Measurements from ENCODE around the gene PIK3R1.
"Not testable (repeated sequence)": the region's sequence is repeated elsewhere in the genome, so short reads cannot be mapped to it uniquely, and the experiment has no call there.

PIK3R1 gene

GRCh38 chr5:68235229-68235628, 19.7 kb downstream of the PIK3R1 start:
- not testable (repeated sequence) for H3K9ac ChIP-seq (ENCODE audit: low read depth in 1 of 2, low read length in 2 of 2); H3K9me3 ChIP-seq (ENCODE audit: control insufficient read depth in 1 of 2, low read length in 2 of 2); H3K27me3 ChIP-seq (ENCODE audit: control insufficient read depth in 1 of 2, insufficient read depth in 2 of 2, low read length in 2 of 2); H3K36me3 ChIP-seq (ENCODE audit: control insufficient read depth in 1 of 2, insufficient read depth in 2 of 2, low read length in 2 of 2); H3K4me3 ChIP-seq (ENCODE audit: low read depth in 1 of 2, low read length in 2 of 2); H3K27ac ChIP-seq (ENCODE audit: low read depth, low read length)
- H3K4me1 ChIP-seq (ENCODE audit: control insufficient read depth in 1 of 2, insufficient read depth in 2 of 2, low read length in 2 of 2): peaks cover 33 to 50% of the 10 kb centered on the region in 2 donors

- Histone ChIP-seq H3K27ac (ENCODE audit: low read depth, low read length) (no peak overlapping the region), H3K4me1 (ENCODE audit: control insufficient read depth in 1 of 2, insufficient read depth in 2 of 2, low read length in 2 of 2) (peaks cover 11 to 54% of the 10 kb centered on the region in 2 donors), H3K27me3 (ENCODE audit: control insufficient read depth in 1 of 2, insufficient read depth in 2 of 2, low read length in 2 of 2) (no peaks in the 10 kb centered on the region), H3K9me3 (ENCODE audit: control insufficient read depth in 1 of 2, low read length in 2 of 2) (no peaks in the 10 kb centered on the region), H3K4me3 (ENCODE audit: low read depth in 1 of 2, low read length in 2 of 2) (no peak overlapping the region), H3K36me3 (ENCODE audit: control insufficient read depth in 1 of 2, insufficient read depth in 2 of 2, low read length in 2 of 2) (peaks cover 4% of the 10 kb centered on the region in 2 donors), H3K9ac (ENCODE audit: low read depth in 1 of 2, low read length in 2 of 2) (no peak overlapping the region)
These were observed 22.2 kb downstream of the PIK3R1 start for GRCh38 chr5:68237715-68238114.

- Histone ChIP-seq H3K9me3 (ENCODE audit: control insufficient read depth in 1 of 2, low read length in 2 of 2) (no peaks in the 10 kb centered on the region), H3K27me3 (ENCODE audit: control insufficient read depth in 1 of 2, insufficient read depth in 2 of 2, low read length in 2 of 2) (no peaks in the 10 kb centered on the region), H3K4me1 (ENCODE audit: control insufficient read depth in 1 of 2, insufficient read depth in 2 of 2, low read length in 2 of 2) (peaks cover 11 to 56% of the 10 kb centered on the region in 2 donors), H3K9ac (ENCODE audit: low read depth in 1 of 2, low read length in 2 of 2) (no peak overlapping the region), H3K4me3 (ENCODE audit: low read depth in 1 of 2, low read length in 2 of 2) (no peak overlapping the region), H3K36me3 (ENCODE audit: control insufficient read depth in 1 of 2, insufficient read depth in 2 of 2, low read length in 2 of 2) (peaks cover 0 to 4% of the 10 kb centered on the region in 2 donors), H3K27ac (ENCODE audit: low read depth, low read length) (no peak overlapping the region)
These were observed 23.9 kb downstream of the PIK3R1 start for GRCh38 chr5:68239487-68239886.

DNA sequence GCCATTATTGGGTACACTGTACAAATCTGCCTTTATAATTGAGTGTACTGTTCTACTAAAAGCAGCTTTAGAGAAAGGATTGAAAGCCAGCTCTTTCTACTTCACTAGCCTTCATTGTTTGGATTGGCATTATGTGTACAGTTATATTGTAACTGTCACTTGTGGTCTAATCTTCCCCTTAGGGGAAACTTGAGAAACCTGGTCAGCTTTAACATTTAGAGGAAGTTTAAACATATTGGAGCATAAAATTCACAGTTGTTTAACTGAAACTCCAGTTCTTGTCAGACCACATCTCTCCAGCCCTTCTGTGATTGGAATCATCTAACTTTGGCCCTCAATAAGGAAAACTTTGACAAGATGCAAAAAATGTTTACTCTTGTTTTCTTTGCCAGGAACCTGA, 24.6 kb downstream of the PIK3R1 start:
- peaks cover 11 to 57% of the 10 kb centered on the region in 2 donors for H3K4me1 ChIP-seq (ENCODE audit: control insufficient read depth in 1 of 2, insufficient read depth in 2 of 2, low read length in 2 of 2)
- peaks cover 0 to 4% of the 10 kb centered on the region in 2 donors for H3K36me3 ChIP-seq (ENCODE audit: control insufficient read depth in 1 of 2, insufficient read depth in 2 of 2, low read length in 2 of 2)
- H3K27ac ChIP-seq (ENCODE audit: low read depth, low read length): no peak overlapping the region
- H3K27me3 ChIP-seq (ENCODE audit: control insufficient read depth in 1 of 2, insufficient read depth in 2 of 2, low read length in 2 of 2): no peaks in the 10 kb centered on the region
- no peak overlapping the region for H3K9ac ChIP-seq (ENCODE audit: low read depth in 1 of 2, low read length in 2 of 2)
- H3K9me3 ChIP-seq (ENCODE audit: control insufficient read depth in 1 of 2, low read length in 2 of 2): no peaks in the 10 kb centered on the region
- H3K4me3 ChIP-seq (ENCODE audit: low read depth in 1 of 2, low read length in 2 of 2): no peak overlapping the region

DNA sequence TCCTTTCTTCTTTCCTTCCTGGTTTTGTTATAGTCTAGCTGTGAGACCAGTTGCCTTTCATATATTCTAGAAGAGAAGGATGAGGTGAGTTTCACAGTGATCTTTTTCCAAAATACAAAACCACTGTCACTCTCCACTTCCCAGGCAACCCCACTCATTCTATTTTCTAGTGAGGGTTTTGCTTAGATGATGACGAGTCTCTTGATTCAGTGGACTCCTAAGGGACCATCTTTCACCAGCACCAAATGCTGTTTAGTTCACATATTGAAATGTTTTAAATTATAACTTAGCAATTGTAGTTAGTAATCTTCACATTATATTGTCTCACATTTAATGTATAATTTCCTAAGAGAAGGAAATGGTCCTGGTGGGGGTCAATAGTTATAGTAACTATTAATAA, 25.2 kb downstream of the PIK3R1 start:
- no peaks in the 10 kb centered on the region for H3K9me3 ChIP-seq (ENCODE audit: control insufficient read depth in 1 of 2, low read length in 2 of 2)
- H3K27me3 ChIP-seq (ENCODE audit: control insufficient read depth in 1 of 2, insufficient read depth in 2 of 2, low read length in 2 of 2): no peaks in the 10 kb centered on the region
- H3K36me3 ChIP-seq (ENCODE audit: control insufficient read depth in 1 of 2, insufficient read depth in 2 of 2, low read length in 2 of 2): peaks cover 0 to 4% of the 10 kb centered on the region in 2 donors
- H3K27ac ChIP-seq (ENCODE audit: low read depth, low read length): no peak overlapping the region
- no peak overlapping the region for H3K4me3 ChIP-seq (ENCODE audit: low read depth in 1 of 2, low read length in 2 of 2)
- H3K4me1 ChIP-seq (ENCODE audit: control insufficient read depth in 1 of 2, insufficient read depth in 2 of 2, low read length in 2 of 2): peaks cover 11 to 60% of the 10 kb centered on the region in 2 donors
- H3K9ac ChIP-seq (ENCODE audit: low read depth in 1 of 2, low read length in 2 of 2): no peak overlapping the region

GRCh38 chr5:68242743-68243142, 27.2 kb downstream of the PIK3R1 start:
- Histone ChIP-seq H3K9ac (ENCODE audit: low read depth in 1 of 2, low read length in 2 of 2) (no peak overlapping the region), H3K27me3 (ENCODE audit: control insufficient read depth in 1 of 2, insufficient read depth in 2 of 2, low read length in 2 of 2) (no peaks in the 10 kb centered on the region), H3K9me3 (ENCODE audit: control insufficient read depth in 1 of 2, low read length in 2 of 2) (no peaks in the 10 kb centered on the region), H3K4me1 (ENCODE audit: control insufficient read depth in 1 of 2, insufficient read depth in 2 of 2, low read length in 2 of 2) (peaks cover 9 to 55% of the 10 kb centered on the region in 2 donors), H3K36me3 (ENCODE audit: control insufficient read depth in 1 of 2, insufficient read depth in 2 of 2, low read length in 2 of 2) (peaks cover 0 to 4% of the 10 kb centered on the region in 2 donors), H3K27ac (ENCODE audit: low read depth, low read length) (no peak overlapping the region), H3K4me3 (ENCODE audit: low read depth in 1 of 2, low read length in 2 of 2) (no peak overlapping the region)

- no peak overlapping the region for H3K9ac ChIP-seq (ENCODE audit: low read depth in 1 of 2, low read length in 2 of 2)
- H3K27me3 ChIP-seq (ENCODE audit: control insufficient read depth in 1 of 2, insufficient read depth in 2 of 2, low read length in 2 of 2): no peaks in the 10 kb centered on the region
- no peak overlapping the region for H3K27ac ChIP-seq (ENCODE audit: low read depth, low read length)
- no peak overlapping the region for H3K4me3 ChIP-seq (ENCODE audit: low read depth in 1 of 2, low read length in 2 of 2)
- peaks cover 0 to 4% of the 10 kb centered on the region in 2 donors for H3K36me3 ChIP-seq (ENCODE audit: control insufficient read depth in 1 of 2, insufficient read depth in 2 of 2, low read length in 2 of 2)
- peaks cover 6 to 50% of the 10 kb centered on the region in 2 donors for H3K4me1 ChIP-seq (ENCODE audit: control insufficient read depth in 1 of 2, insufficient read depth in 2 of 2, low read length in 2 of 2)
- no peaks in the 10 kb centered on the region for H3K9me3 ChIP-seq (ENCODE audit: control insufficient read depth in 1 of 2, low read length in 2 of 2)
These were observed 27.7 kb downstream of the PIK3R1 start for GRCh38 chr5:68243251-68243650.

- H3K4me1 ChIP-seq (ENCODE audit: control insufficient read depth in 1 of 2, insufficient read depth in 2 of 2, low read length in 2 of 2): peaks cover 6 to 47% of the 10 kb centered on the region in 2 donors
- H3K27ac ChIP-seq (ENCODE audit: low read depth, low read length): no peak overlapping the region
- H3K9me3 ChIP-seq (ENCODE audit: control insufficient read depth in 1 of 2, low read length in 2 of 2): no peaks in the 10 kb centered on the region
- no peak overlapping the region for H3K4me3 ChIP-seq (ENCODE audit: low read depth in 1 of 2, low read length in 2 of 2)
- no peak overlapping the region for H3K9ac ChIP-seq (ENCODE audit: low read depth in 1 of 2, low read length in 2 of 2)
- H3K36me3 ChIP-seq (ENCODE audit: control insufficient read depth in 1 of 2, insufficient read depth in 2 of 2, low read length in 2 of 2): peaks cover 0 to 4% of the 10 kb centered on the region in 2 donors
- no peaks in the 10 kb centered on the region for H3K27me3 ChIP-seq (ENCODE audit: control insufficient read depth in 1 of 2, insufficient read depth in 2 of 2, low read length in 2 of 2)
These were observed 28.1 kb downstream of the PIK3R1 start for GRCh38 chr5:68243681-68244080.

DNA sequence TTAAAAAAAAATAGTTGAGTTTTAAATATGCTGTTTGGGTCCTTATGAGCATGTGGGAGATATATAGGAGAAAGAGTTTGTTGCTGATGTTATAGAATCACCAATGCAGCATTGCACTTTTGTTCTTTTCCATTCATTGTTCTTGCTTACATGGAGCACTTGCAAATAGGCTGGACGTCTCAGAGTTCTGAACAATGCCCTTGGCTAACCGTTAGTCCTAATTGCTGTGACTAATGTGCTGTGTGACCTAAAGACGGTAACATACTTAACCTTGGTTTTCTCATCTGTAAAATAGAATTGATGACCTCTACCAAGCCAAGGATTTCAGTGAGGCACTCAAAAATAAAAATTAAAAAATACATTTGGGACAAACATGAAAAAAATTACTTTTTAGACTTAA, 29.8 kb downstream of the PIK3R1 start:
- H3K4me1 ChIP-seq (ENCODE audit: control insufficient read depth in 1 of 2, insufficient read depth in 2 of 2, low read length in 2 of 2): peaks cover 8 to 51% of the 10 kb centered on the region in 2 donors
- no peak overlapping the region for H3K9ac ChIP-seq (ENCODE audit: low read depth in 1 of 2, low read length in 2 of 2)
- no peaks in the 10 kb centered on the region for H3K9me3 ChIP-seq (ENCODE audit: control insufficient read depth in 1 of 2, low read length in 2 of 2)
- H3K27me3 ChIP-seq (ENCODE audit: control insufficient read depth in 1 of 2, insufficient read depth in 2 of 2, low read length in 2 of 2): no peaks in the 10 kb centered on the region
- H3K27ac ChIP-seq (ENCODE audit: low read depth, low read length): no peak overlapping the region
- H3K4me3 ChIP-seq (ENCODE audit: low read depth in 1 of 2, low read length in 2 of 2): no peak overlapping the region
- peaks cover 0 to 4% of the 10 kb centered on the region in 2 donors for H3K36me3 ChIP-seq (ENCODE audit: control insufficient read depth in 1 of 2, insufficient read depth in 2 of 2, low read length in 2 of 2)

DNA sequence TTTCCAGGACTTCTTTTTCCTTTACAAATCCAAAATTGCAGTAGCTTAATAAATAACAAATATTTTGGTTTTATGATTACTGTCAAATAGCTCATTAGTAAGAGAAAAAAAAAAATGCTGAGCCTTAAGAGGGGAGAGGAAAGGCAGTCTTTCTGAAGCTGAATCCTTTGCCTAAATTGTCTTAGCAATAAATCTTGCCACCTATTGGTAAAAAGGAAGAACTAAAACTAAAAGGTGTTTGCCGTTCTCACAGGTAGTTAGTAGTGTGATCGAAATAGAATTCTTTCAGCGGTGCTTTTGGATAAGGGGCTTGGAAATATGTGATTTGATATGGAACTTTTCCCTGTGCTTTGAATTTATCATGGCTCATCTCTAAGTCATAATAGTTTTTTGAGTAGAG, 31.2 kb downstream of the PIK3R1 start:
- Histone ChIP-seq H3K27me3 (ENCODE audit: control insufficient read depth in 1 of 2, insufficient read depth in 2 of 2, low read length in 2 of 2) (no peaks in the 10 kb centered on the region), H3K36me3 (ENCODE audit: control insufficient read depth in 1 of 2, insufficient read depth in 2 of 2, low read length in 2 of 2) (peaks cover 0 to 4% of the 10 kb centered on the region in 2 donors), H3K4me3 (ENCODE audit: low read depth in 1 of 2, low read length in 2 of 2) (no peak overlapping the region), H3K9me3 (ENCODE audit: control insufficient read depth in 1 of 2, low read length in 2 of 2) (no peaks in the 10 kb centered on the region), H3K4me1 (ENCODE audit: control insufficient read depth in 1 of 2, insufficient read depth in 2 of 2, low read length in 2 of 2) (peaks cover 20 to 49% of the 10 kb centered on the region in 2 donors), H3K27ac (ENCODE audit: low read depth, low read length) (no peak overlapping the region), H3K9ac (ENCODE audit: low read depth in 1 of 2, low read length in 2 of 2) (no peak overlapping the region)

GRCh38 chr5:68247627-68248026, 32.1 kb downstream of the PIK3R1 start:
- H3K27me3 ChIP-seq (ENCODE audit: control insufficient read depth in 1 of 2, insufficient read depth in 2 of 2, low read length in 2 of 2): no peaks in the 10 kb centered on the region
- no peak overlapping the region for H3K27ac ChIP-seq (ENCODE audit: low read depth, low read length)
- no peaks in the 10 kb centered on the region for H3K9me3 ChIP-seq (ENCODE audit: control insufficient read depth in 1 of 2, low read length in 2 of 2)
- peaks cover 26 to 49% of the 10 kb centered on the region in 2 donors for H3K4me1 ChIP-seq (ENCODE audit: control insufficient read depth in 1 of 2, insufficient read depth in 2 of 2, low read length in 2 of 2)
- H3K36me3 ChIP-seq (ENCODE audit: control insufficient read depth in 1 of 2, insufficient read depth in 2 of 2, low read length in 2 of 2): peaks cover 0 to under 1% of the 10 kb centered on the region in 2 donors
- H3K9ac ChIP-seq (ENCODE audit: low read depth in 1 of 2, low read length in 2 of 2): no peak overlapping the region
- H3K4me3 ChIP-seq (ENCODE audit: low read depth in 1 of 2, low read length in 2 of 2): no peak overlapping the region
